ENCODE results near the gene CCDC110. TPM values are rescaled to one million over a fixed set of nuclear protein-coding genes. Genes with fewer than 3 reads are reported as not detected.
"Not testable (repeated sequence)": the region's sequence is repeated elsewhere in the genome, so short reads cannot be mapped to it uniquely, and the experiment has no call there.

The CCDC110 gene
- polyA plus RNA-seq (ENCODE audit: insufficient read length in 12 of 12) = 1 to 10 TPM in 10 of 12 donors, not detected in 2; 1.1 to 3.3 (median 2.0) TPM
- long read RNA-seq, donor 1 = 0 reads
- long read RNA-seq, donor 2, partial matches to known transcripts = 0 of 1 reads
- long read RNA-seq, donor 2, other reads (novel, unspliced or antisense) = 0 of 1 reads
- long read RNA-seq, donor 3, partial matches to known transcripts = 0 of 1 reads
- long read RNA-seq, donor 3, other reads (novel, unspliced or antisense) = 0 of 1 reads
- long read RNA-seq, donor 4 = 0 reads
- long read RNA-seq, donor 5 = 0 reads
- long read RNA-seq, donor 6 = 0 reads
- long read RNA-seq, donor 7 = 0 reads
- long read RNA-seq, donor 8 = 0 reads
- long read RNA-seq, donor 9 = 0 reads
- long read RNA-seq, donor 10, partial matches to known transcripts = 0 of 1 reads
- long read RNA-seq, donor 10, other reads (novel, unspliced or antisense) = 0 of 1 reads
- long read RNA-seq, donor 11 = 0 reads

DNA sequence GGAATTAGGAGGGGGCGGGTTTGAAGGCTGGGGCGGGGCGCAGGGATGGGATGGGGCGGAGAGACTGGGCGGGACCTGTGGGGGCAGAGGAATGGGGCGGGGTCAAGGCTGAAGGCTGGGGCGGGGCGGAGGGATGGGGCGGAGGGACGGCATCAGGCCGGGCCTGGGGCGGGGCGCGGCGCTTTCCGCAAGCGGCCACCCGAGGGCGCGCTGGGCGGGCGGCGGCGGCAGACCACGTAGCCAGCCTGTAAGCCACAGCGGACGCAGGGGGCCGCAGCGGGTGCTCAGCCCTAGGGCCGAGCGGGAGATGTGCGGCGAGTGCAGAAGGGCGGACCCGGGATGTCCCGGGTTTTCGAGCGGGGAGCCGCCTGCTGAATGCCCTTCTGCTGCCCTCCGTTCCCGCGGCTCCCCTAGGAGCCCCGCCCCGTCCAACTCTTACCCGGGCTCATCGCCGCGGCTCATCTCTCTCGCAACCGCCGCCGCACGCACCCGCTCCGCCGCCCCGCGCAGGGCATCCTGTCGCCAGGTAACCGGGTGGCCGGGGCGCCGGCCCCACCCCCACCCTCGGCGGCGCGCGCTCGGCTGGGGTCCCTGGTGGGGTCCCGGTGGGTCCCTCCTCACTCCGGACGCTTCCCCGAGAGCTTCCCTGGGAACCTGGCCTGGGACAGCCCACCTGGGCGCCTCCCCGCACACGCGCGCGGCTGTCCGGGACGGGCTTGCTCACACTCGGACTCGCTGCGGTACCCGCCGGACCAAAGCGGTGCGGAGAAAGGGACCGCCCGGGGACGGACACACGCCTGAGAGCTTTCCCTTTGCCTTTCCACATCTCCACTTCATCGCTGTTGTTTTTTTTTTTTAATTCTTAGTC, at the start of gene CCDC110:
TSS of gene CCDC110 (minus strand) at position 499 of the 868 bp plus-strand sequence. CDS start at position 449, 50 bp downstream.
- peak; percentile 92 for DNase-seq

GRCh38 chr4:185520119-185520518, 48.6 kb upstream of the CCDC110 start:
- no peak for DNase-seq

DNA sequence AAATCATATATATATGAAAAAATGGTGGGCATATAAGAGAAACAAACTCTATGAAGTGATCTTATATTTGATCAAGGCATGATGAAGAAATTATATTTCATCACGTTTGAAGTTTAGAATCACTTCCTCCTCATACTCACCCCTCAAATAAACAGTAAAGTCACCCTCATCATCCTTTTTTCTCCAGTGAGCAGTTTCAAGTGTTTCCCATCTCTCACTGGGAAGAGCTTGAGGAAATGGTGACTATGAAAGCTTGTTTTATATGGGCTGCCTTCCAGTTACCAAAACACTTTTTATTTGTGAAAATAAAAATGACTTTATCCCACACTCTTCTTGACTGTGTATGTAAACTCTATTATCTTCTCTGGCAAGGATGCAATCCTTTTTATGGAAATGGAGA, 47.0 kb upstream of the CCDC110 start:
- no peak for DNase-seq

GRCh38 chr4:185518069-185518468, 46.5 kb upstream of the CCDC110 start:
- DNase-seq = no peak

- DNase-seq = no peak
Observed at GRCh38 chr4:185515248-185515647, 43.7 kb upstream of the CCDC110 start.

- DNase-seq = no peak
Observed at GRCh38 chr4:185514182-185514697, 42.7 kb upstream of the CCDC110 start.

GRCh38 chr4:185513489-185514181, 42.1 kb upstream of the CCDC110 start:
- no peak for DNase-seq

DNA sequence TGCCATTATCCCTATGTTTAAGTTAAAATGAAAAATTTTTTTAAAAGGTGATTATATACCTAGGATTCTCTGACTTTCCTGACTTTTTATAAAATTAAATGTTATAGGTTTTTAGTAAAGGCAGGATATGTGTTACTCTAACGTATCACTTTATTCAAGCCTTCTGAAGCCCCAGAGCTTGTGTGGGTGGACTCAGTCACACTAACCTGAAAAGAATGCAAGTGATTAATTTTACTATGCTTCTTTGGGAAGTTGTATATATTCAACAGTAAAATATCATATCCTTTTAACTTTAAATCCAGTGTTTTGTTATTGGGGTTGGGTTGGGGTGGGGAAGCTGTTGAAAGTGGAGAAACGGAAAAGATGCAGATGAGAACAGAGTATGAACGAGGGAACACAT, 41.0 kb upstream of the CCDC110 start:
- no peak for DNase-seq

DNA sequence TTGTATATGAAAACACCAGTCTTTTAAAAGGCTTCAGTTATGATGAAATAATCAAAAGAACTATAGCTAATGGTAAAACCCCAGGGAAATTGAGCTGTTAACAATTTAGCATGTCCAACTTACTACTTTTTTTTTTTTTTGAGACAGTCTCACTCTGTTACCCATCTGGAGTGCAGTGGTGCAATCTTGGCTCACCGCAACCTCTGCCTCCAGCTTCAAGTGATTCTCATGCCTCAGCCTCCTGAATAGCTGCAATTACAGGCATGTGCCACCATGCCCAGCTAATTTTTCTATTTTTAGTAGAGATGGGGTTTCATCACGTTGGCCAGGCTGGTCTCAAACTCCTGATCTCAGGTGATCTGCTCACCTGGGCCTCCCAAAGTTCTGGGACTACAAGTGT, 39.7 kb upstream of the CCDC110 start:
- DNase-seq = not testable (repeated sequence)

DNA sequence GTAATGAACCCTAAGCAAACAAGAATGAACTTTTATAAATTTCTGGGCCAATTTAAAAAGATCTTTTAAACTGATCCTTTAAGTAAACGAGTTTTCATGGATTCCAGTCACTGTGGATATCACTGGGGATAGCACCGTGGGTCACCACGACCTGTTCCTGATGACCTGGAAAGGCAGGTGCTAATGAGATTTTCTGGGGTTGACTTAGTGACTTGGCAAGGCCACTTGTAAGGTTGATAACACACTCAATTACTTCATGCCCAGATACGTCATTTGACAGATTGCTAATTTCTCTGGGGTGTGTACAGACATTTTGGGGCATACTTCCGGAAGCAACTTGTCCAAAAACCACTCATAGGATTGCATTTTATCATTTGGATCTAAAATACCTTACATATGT, 39.3 kb upstream of the CCDC110 start:
- DNase-seq = no peak

DNA sequence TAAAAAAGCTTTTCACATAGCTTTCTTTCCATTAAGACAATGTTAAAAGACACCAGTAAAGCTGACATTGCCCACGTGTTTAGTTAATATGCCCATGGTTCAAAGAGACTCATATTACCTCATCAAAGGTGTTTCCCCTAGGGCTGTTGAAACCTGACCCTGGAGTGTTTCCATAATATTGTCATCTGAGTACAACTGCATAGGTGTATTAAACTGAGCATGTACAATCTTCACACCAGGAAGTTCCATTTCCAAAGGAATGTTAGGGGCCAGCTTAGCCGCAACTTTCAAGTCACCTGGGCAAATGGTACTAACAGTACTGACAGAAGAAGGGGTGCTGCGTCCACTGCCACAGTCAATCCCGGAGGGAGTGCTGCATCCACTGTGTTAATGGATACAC, 36.6 kb upstream of the CCDC110 start:
- no peak for DNase-seq

- no peak for DNase-seq
Observed at GRCh38 chr4:185506422-185506821, 34.9 kb upstream of the CCDC110 start.

- DNase-seq = peak; percentile 35
Observed at GRCh38 chr4:185504098-185505047, 32.8 kb upstream of the CCDC110 start.

- DNase-seq = no peak
Observed at GRCh38 chr4:185502386-185502785, 30.9 kb upstream of the CCDC110 start.

- no peak for DNase-seq
Observed at GRCh38 chr4:185500576-185500975, 29.0 kb upstream of the CCDC110 start.

- no peak for DNase-seq
Observed at GRCh38 chr4:185500035-185500434, 28.5 kb upstream of the CCDC110 start.

GRCh38 chr4:185488650-185489049, 17.1 kb upstream of the CCDC110 start:
- DNase-seq = no peak

GRCh38 chr4:185481401-185481800, 9.9 kb upstream of the CCDC110 start:
- DNase-seq = no peak

GRCh38 chr4:185480016-185480732, 8.6 kb upstream of the CCDC110 start:
- no peak for DNase-seq

DNA sequence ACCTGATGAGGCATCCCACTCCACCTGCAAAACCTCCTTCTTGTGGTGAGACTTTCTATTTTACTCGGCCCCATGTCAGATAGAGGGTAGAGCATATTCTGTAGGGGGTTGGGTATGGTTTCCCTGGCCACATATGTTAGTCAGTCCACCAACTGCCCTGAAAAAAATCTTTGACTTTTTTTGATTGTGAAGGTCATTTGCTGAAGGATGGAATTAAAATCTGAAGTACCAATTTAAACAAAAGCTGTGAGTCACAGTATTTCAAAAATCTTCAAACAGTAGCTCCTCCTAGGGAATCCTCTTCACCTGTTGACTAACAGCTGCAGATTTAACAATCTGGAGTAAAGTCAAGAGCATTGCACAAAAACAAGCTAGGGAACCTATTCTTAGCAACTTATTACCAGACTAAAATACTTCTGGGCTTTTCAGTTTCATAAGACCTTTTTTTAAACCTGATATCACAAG, 8.0 kb upstream of the CCDC110 start:
- DNase-seq = no peak
